PC-9 (cell line): Measurements from ENCODE around the gene UTP11. TPM values are rescaled to one million over a fixed set of nuclear protein-coding genes. Genes with fewer than 3 reads are reported as not detected.

Source experiments
- BruUV-seq: library from RNA; stranded (reverse); fragments of 400-500 nt; replicated peaks from 2 replicates; lab custom pipeline; 2021; lab: Mats Ljungman, UMichigan
- CTCF ChIA-PET: fragments of 300-600 bp; sonication (Branson Sonifier 250); formaldehyde crosslinking; loops from one replicate; lab custom pipeline; 2022; ENCODE audit warnings: antibody characterized with exemption; lab: Charles Lee
- POLR2A ChIA-PET: fragments of 300-600 bp; sonication (Branson Sonifier 250); formaldehyde crosslinking; loops from one replicate; lab custom pipeline; 2022; ENCODE audit warnings: antibody characterized with exemption; ENCODE audit not compliant: unreplicated experiment; lab: Charles Lee
- DNase-seq, 2 experiments: peaks; one replicate each; pipeline versions ENCODE4 v3.0.0 to v3.0.0-alpha.2; 2015 to 2022; ENCODE audit warnings: mixed read lengths in 1 of 2
- H2AFZ ChIP-seq: fragments of 200-600 bp; sonication (generic); 2 replicates; pipeline ENCODE4 v1.8.1; 2017; ENCODE audit warnings: antibody characterized with exemption
- H3F3A ChIP-seq: fragments of 200-600 bp; sonication (generic); 2 replicates; pipeline ENCODE4 v1.8.1; 2017; ENCODE audit warnings: antibody characterized with exemption, mild to moderate bottlenecking, low read depth; ENCODE audit not compliant: insufficient read depth
- H3K27ac ChIP-seq: fragments of 200-600 bp; sonication (generic); 2 replicates; pipeline ENCODE4 v1.6.1; 2016; ENCODE audit warnings: mixed run types
- H3K27me3 ChIP-seq: fragments of 200-600 bp; sonication (generic); 2 replicates; pipeline ENCODE4 v1.6.1; 2016; ENCODE audit warnings: low read depth, mixed run types; ENCODE audit not compliant: insufficient read depth
- H3K36me3 ChIP-seq: fragments of 200-600 bp; sonication (generic); 2 replicates; pipeline ENCODE4 v1.6.1; 2016; ENCODE audit warnings: low read depth, mixed run types
- H3K4me1 ChIP-seq: fragments of 200-600 bp; sonication (generic); replicated peaks from 2 replicates; pipeline ENCODE4 v1.6.1; 2016; ENCODE audit warnings: mixed run types; ENCODE audit not compliant: insufficient read depth
- H3K4me2 ChIP-seq: fragments of 200-600 bp; sonication (generic); 2 replicates; pipeline ENCODE4 v1.6.1; 2017; ENCODE audit warnings: mixed run types
- H3K4me3 ChIP-seq: fragments of 200-600 bp; sonication (generic); 2 replicates; pipeline ENCODE4 v1.6.1; 2016; ENCODE audit warnings: mixed run types
- H3K79me2 ChIP-seq: fragments of 200-600 bp; sonication (generic); 2 replicates; pipeline ENCODE4 v1.6.1; 2017; ENCODE audit warnings: low read depth, mixed run types
- H3K9me2 ChIP-seq: fragments of 200-600 bp; sonication (generic); 2 replicates; pipeline ENCODE4 v1.8.1; 2017; ENCODE audit warnings: mild to moderate bottlenecking; ENCODE audit not compliant: insufficient read depth
- H3K9me3 ChIP-seq: fragments of 200-600 bp; sonication (generic); 2 replicates; pipeline ENCODE4 v1.8.1; 2016; ENCODE audit warnings: low read depth; ENCODE audit not compliant: insufficient read depth
- H4K20me1 ChIP-seq: fragments of 200-600 bp; sonication (generic); 2 replicates; pipeline ENCODE4 v1.8.1; 2017; ENCODE audit not compliant: insufficient read depth
- EZH2 ChIP-seq: fragments of 200-600 bp; sonication (generic); IDR thresholded peaks from 2 replicates; pipeline ENCODE4 v1.8.0; 2017; ENCODE audit warnings: antibody characterized with exemption, low read depth
- intact Hi-C: fragments of 100-400 bp; cut with micrococcal nuclease; formaldehyde crosslinking; loops from one replicate; pipeline ENCODE4 v1.10.0; 2022; ENCODE audit not compliant: unreplicated experiment
- total RNA-seq: library from RNA; stranded (reverse); gene quantifications from 2 replicates; pipeline ENCODE4 v1.2.3, GENCODE V29; 2021
- TF ChIP-seq, protein P1 (sequence below): fragments of 200-600 bp; sonication (generic); conservative IDR thresholded peaks from 2 replicates; pipeline ENCODE4 v1.6.1; 2017; ENCODE audit warnings: mixed run types, antibody characterized with exemption, mild to moderate bottlenecking, moderate library complexity

The UTP11 gene
- total RNA-seq, 1 experiment from 2014 or later: 36.4 TPM

GRCh38 chr1:38027201-38028104, 14.9 kb downstream of the UTP11 start:
- Histone ChIP-seq H3K4me3 (no peak overlapping the region), H3K4me1 (peaks cover 48% of the 10 kb centered on the region), H3K27me3 (no peaks in the 10 kb centered on the region), H3K79me2 (no peaks in the 10 kb centered on the region), H3F3A (peaks cover 36% of the 10 kb centered on the region; the same call in 1 of the 2 replicates), H3K27ac (peak overlapping the region; percentile 91), H3K9me3 (no peaks in the 10 kb centered on the region), H4K20me1 (no peaks in the 10 kb centered on the region), H2AFZ (no peak overlapping the region), H3K4me2 (peak overlapping the region; percentile 73), H3K9me2 (no peaks in the 10 kb centered on the region), H3K36me3 (peaks cover 11% of the 10 kb centered on the region; the same call in 1 of the 2 replicates)
- ChIA-PET POLR2A (interaction anchor here (0.6 to 0.7 kb wide), 2 partner anchors 611 to 1360 kb away, joined by 3 to 4 read pairs; no protein-coding TSS in a partner anchor), CTCF (interaction anchor here (0.5 to 0.9 kb wide), 4 partner anchors 14 to 842 kb away, joined by 3 to 4 read pairs (median 4); no protein-coding TSS in a partner anchor)
- TF ChIP-seq EZH2: no peak
- TF ChIP-seq, protein P1, sequence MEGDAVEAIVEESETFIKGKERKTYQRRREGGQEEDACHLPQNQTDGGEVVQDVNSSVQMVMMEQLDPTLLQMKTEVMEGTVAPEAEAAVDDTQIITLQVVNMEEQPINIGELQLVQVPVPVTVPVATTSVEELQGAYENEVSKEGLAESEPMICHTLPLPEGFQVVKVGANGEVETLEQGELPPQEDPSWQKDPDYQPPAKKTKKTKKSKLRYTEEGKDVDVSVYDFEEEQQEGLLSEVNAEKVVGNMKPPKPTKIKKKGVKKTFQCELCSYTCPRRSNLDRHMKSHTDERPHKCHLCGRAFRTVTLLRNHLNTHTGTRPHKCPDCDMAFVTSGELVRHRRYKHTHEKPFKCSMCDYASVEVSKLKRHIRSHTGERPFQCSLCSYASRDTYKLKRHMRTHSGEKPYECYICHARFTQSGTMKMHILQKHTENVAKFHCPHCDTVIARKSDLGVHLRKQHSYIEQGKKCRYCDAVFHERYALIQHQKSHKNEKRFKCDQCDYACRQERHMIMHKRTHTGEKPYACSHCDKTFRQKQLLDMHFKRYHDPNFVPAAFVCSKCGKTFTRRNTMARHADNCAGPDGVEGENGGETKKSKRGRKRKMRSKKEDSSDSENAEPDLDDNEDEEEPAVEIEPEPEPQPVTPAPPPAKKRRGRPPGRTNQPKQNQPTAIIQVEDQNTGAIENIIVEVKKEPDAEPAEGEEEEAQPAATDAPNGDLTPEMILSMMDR: no peak
- no TSS peak for BruUV-seq
- no peak for DNase-seq
- intact Hi-C loops: loop anchor here (2.0 to 5.0 kb wide), 4 partner anchors 110 to 1065 kb away; no protein-coding TSS in a partner anchor

DNA sequence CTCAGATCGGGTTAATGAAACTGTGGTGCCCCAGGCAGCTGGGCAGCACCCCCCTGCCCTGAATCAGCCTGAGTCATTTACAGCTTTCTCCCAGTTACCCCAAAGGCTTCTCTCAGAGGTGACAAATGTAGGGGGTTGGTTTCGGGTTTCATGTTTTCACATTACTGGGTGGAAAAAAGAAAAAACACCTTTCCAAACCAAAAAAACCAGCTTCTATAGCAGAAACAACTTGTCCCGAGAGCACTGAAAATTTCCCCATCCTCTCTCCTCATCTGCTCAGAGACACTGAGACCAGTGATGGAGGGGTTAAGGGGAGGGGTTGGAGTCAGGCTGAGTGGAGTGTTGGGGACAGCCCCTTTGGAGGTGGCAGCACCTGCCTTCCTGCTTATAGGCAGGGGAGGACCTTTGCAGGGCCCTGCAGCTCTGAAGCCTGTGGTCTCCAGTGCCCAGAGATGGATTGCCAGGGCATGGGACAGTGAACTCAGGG, 15.6 kb downstream of the UTP11 start:
- H3F3A ChIP-seq: peaks cover 36% of the 10 kb centered on the region; the same call in 1 of the 2 replicates
- peaks cover 48% of the 10 kb centered on the region for H3K4me1 ChIP-seq
- H4K20me1 ChIP-seq: no peaks in the 10 kb centered on the region
- CTCF ChIA-PET: interaction anchor here (0.9 kb wide), 1 partner anchor 808 kb away, joined by 3 read pairs; no protein-coding TSS in a partner anchor
- no peak overlapping the region for H3K4me3 ChIP-seq
- H3K27ac ChIP-seq: peak overlapping the region; percentile 91
- TF ChIP-seq, protein P1: no peak
- TF ChIP-seq EZH2: no peak
- peaks cover 4% of the 10 kb centered on the region; the same call in 1 of the 2 replicates for H3K36me3 ChIP-seq
- H3K9me2 ChIP-seq: no peaks in the 10 kb centered on the region
- H3K27me3 ChIP-seq: no peaks in the 10 kb centered on the region
- H3K79me2 ChIP-seq: no peaks in the 10 kb centered on the region
- intact Hi-C loops: loop anchor here (2.0 to 5.0 kb wide), 4 partner anchors 109 to 1064 kb away; no protein-coding TSS in a partner anchor
- H2AFZ ChIP-seq: no peak overlapping the region
- H3K9me3 ChIP-seq: no peaks in the 10 kb centered on the region
- BruUV-seq: no TSS peak
- POLR2A ChIA-PET: interaction anchor here (0.6 kb wide), 1 partner anchor 1359 kb away, joined by 4 read pairs; no protein-coding TSS in a partner anchor
- peak in 1 of 2 experiments; percentile 62 for DNase-seq
- H3K4me2 ChIP-seq: peak overlapping the region; percentile 73

DNA sequence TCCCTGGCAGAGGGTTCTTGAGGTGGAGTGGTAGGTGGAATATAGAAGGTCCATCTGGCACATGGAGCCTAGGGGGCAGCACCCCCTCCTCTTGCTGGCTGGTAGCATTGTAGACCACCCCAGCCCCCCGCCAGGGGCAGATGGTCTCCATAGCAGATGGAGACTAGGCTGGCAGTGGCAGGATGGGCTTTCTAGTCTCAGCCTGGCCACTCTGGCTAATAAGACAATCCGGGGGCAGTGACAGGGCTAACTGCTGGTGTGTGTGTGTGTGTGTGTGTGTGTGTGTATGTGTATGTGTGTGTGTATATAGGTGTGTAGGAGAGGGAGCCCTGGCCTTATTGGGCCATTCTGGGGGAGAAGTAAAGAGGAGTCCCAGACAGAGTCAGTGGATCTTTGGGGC, 16.1 kb downstream of the UTP11 start:
- peak overlapping the region; percentile 73 for H3K4me2 ChIP-seq
- H3F3A ChIP-seq: peaks cover 36% of the 10 kb centered on the region; the same call in 1 of the 2 replicates
- no peak overlapping the region for H2AFZ ChIP-seq
- H3K27me3 ChIP-seq: no peaks in the 10 kb centered on the region
- ChIA-PET CTCF (interaction anchor here (0.9 kb wide), 1 partner anchor 808 kb away, joined by 3 read pairs; no protein-coding TSS in a partner anchor), POLR2A (no interaction called here)
- H3K27ac ChIP-seq: peak overlapping the region; percentile 91
- no peak for TF ChIP-seq EZH2
- TF ChIP-seq, protein P1: peak; percentile 29; the same call in 1 of the 2 replicates
- H3K79me2 ChIP-seq: no peaks in the 10 kb centered on the region
- no TSS peak for BruUV-seq
- no peaks in the 10 kb centered on the region for H3K9me3 ChIP-seq
- no peaks in the 10 kb centered on the region for H4K20me1 ChIP-seq
- H3K4me3 ChIP-seq: no peak overlapping the region
- peaks cover 48% of the 10 kb centered on the region for H3K4me1 ChIP-seq
- intact Hi-C loops: loop anchor here (2.0 to 5.0 kb wide), 4 partner anchors 109 to 1064 kb away; no protein-coding TSS in a partner anchor
- H3K36me3 ChIP-seq: no peaks in the 10 kb centered on the region; the same call in 1 of the 2 replicates
- no peaks in the 10 kb centered on the region for H3K9me2 ChIP-seq
- no peak for DNase-seq
